T-helper 22 cell (primary cell): ENCODE results near the gene PSTPIP2.
"Not testable (repeated sequence)": the region's sequence is repeated elsewhere in the genome, so short reads cannot be mapped to it uniquely, and the experiment has no call there.

Experiments
- DNase-seq: peaks from one replicate; pipeline ENCODE4 v3.0.0-alpha.2; 2020; ENCODE audit warnings: low read depth

The PSTPIP2 gene, protein sequence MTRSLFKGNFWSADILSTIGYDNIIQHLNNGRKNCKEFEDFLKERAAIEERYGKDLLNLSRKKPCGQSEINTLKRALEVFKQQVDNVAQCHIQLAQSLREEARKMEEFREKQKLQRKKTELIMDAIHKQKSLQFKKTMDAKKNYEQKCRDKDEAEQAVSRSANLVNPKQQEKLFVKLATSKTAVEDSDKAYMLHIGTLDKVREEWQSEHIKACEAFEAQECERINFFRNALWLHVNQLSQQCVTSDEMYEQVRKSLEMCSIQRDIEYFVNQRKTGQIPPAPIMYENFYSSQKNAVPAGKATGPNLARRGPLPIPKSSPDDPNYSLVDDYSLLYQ

DNA sequence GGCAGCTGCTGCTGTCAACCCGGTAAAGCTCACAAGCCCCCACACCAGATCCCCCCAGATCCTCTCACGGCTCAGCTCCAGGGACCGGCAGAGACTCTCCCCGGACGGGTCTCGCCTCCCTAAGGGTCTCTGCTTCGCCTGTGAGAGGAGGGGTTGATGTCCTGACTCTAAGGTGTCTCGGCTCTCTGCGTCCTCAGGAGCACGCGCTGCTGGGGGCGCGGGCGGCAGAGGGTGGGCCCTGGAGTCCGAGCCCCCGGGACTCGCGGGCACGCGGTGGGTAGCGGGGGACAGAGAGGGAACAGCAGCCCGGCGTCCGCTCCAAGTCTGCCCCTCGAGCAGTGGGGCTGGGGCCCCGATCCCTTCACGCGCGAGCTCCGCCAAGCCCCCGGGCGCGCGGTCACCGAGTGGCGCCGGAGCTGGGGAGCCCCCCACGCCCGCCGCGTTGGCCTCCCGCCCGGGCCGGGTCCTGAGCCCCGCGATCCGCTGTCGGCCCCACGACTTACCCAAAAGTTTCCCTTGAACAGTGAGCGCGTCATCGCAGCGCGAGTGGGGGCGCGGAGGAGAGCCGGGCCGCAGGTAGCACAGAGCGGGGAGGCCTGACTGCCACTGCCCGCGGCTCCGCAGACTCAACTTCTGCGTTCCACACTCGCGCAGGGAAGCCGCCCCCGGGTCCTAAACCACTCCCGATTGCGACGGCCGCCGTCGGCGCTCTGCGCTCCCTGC lies at the start of gene PSTPIP2:
Gene PSTPIP2 (minus strand): TSS at position 608 of the 723 bp plus-strand sequence. CDS start 72 bp downstream, at position 536.
- peak; percentile 31 for DNase-seq

DNA sequence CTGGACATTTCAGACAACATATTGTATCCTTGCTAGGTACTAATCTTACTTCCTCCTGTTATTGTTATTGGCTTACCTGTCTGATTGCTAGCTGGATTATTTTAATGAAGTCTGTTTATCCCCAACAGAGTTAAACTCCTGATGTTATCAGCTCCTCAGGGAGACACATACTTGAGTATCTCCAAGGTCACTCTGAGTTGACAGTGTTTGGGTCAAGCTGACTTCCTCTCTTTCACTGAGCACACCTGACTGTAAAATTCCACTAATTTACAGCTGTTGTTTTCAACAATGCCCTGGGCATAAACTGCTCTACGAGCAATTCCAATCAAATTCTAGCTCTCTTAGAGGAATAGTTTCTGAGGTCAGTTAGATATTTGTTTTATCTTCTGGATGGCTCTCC lies 41.7 kb upstream of the PSTPIP2 start:
- DNase-seq = no peak

DNA sequence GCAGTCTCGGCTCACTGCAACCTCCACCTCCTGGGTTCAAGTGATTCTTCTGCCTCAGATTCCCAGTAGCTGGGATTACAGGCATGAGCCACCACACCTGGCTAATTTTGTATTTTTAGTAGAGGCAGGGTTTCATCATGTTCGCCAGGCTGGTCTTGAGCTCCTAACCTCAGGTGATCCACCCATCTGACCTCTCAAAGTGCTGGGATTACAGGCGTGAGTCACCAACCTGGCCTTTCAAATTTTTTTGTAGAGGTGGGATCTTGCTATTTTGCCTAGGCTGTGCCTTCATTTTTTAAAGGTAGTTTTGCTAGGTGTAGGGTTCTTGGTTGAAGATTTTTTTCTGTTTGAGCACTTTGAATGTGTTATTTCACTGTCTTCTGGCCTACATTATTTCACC lies 38.3 kb upstream of the PSTPIP2 start:
- no peak for DNase-seq

DNA sequence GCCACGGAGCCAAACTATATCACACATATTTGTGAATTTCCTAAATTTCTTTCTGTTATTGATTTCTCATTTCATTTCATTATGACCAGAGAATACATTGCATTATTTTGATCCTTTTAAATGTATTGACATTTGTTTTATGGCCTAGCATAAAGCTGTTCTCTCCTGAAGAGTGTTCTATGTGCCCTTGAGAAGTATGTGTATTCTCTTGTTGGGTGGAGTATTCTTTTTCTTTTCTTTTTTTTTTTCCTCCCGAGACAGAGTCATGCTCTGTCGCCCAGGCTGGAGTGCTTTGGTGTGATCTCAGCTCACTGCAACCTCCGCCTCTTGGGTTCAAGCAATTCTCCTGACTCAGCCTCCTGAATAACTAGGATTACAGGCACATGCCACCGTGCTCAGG lies 37.3 kb upstream of the PSTPIP2 start:
- DNase-seq = no peak

DNA sequence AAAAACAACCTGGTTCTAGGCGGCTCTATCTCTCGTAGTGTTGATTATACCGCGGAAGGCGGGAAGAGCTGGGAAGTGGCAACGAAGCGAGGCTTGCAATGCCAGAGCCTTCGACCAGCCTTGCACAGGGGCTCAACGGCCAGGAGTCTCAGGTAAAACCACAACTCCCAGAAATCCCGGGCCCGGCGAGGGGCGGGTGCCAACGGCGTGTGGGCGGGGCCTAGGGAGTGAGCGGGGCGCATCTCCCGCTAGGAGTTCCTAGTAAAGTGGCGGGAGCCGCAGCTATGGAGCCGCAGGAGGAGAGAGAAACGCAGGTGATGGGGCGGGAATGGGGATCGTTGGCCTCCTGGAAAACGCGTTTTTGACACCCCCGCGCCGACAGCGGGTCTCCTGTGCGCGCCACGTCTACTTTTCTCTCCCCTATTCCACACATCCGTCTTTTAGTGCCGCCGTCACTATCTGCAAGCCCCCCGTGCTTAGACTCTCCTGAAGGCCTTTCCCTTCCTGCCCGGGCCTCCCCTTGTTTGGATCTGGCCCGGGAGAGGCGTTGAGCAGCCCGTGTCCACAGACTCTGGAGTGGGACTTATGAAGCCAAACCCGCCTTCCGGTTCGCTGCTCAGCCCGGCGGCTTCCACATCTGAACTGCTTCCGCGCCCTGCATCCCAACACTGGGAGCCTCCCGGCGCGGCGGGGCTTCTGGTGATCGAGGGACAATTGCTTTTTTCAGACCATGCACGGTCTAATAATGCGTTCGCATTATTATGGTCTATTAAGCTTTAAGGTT lies 32.3 kb upstream of the PSTPIP2 start, which contains the start of gene HAUS1:
Gene HAUS1 (plus strand): TSS at position 258 of the 784 bp plus-strand sequence. CDS start 27 bp downstream, at position 285.
- peak; percentile 71 for DNase-seq

DNA sequence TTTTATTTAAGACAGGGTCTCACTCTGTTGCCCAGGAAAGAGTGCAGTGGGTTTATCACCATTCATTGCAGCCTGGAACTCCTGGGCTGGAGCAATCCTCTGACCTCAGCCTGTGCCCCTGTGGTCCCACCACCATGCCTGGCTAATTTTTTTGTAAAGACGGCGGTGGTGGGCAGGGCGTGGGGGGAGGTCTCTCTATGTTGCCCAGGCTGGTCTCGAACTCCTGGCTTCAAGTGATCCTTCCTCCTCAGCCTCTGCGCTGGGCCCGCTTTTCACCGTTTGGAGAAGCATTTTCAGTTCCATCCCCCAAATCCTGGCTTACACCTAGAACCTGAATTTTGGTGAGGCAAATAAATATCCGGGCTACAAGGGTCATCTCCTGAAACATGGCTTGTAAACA lies 27.4 kb upstream of the PSTPIP2 start:
- no peak for DNase-seq

DNA sequence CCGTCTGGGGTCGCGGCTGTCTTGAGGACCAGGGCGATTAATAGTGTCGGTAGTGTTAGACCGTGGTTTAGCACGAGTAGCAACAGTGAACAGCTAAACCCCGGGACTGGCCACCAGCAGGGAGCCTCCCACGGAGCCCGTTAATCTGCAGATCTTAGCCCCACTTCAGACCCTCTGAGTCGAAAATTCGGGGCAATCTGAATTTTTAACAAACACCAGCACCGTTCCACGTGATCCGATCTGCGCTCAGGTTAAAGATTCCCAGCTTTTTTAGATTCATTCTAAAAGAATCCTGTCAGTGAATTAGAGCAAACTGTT lies 26.5 kb upstream of the PSTPIP2 start:
- no peak for DNase-seq

DNA sequence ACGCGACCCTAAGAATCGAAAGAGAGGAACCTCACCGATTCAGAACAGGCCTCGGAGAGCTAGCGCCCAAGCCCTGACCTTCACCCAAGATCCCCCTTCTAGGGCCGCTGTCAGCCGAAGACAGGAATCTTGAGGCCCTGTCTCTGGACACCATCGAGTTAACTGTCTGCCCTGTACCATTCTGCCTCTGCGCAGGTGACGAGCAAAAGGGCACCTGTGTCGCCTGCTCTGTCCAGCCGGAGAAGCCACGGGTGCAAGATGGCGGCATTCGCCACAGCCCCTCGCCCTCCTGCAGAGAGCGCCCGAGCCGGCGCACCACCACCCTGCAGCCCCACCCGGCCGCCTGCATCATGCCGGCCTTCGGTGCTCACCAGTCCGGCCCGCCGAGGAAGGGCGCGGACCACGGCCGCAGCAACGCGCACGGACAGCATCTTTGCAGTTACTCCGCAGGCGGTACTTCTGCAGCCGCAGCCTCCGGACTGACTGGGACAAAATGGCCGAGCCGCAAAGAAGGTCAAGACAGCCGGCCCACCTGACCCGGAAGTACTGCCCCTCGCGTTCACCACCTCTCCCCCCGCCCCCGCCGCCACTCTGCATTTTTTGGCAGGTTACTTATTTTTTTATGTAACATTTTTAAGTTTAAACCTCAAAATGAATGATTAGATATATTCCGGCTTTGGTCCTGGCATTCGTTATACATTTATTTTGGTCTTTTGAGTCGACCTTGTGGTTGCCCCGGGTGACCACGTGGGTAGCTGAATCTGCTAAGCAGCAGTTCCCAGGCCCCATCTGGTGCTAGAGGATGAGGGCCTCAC lies 25.9 kb upstream of the PSTPIP2 start, which contains the start of gene ATP5F1A:
Gene ATP5F1A (minus strand): TSS at position 496 of the 815 bp plus-strand sequence. CDS start 65 bp downstream, at position 431.
- DNase-seq = peak; percentile 68

DNA sequence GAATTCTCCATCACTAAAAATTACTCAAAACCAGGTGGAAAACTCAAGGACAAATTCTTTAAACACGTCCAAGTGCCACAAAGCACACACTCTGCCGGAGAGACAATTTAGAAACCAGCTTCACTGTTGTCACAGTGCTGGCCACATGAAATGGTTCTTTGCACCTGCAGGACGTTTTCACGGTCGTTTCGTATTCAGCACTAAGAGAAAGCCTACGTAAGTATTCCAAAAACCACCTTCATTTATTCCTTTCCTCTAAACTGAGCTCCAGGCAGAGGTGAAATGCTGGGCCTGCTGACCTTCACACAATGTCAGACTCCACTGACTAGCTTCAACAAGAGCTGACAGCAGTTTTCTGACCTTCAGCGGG lies 25.4 kb upstream of the PSTPIP2 start:
- no peak for DNase-seq

DNA sequence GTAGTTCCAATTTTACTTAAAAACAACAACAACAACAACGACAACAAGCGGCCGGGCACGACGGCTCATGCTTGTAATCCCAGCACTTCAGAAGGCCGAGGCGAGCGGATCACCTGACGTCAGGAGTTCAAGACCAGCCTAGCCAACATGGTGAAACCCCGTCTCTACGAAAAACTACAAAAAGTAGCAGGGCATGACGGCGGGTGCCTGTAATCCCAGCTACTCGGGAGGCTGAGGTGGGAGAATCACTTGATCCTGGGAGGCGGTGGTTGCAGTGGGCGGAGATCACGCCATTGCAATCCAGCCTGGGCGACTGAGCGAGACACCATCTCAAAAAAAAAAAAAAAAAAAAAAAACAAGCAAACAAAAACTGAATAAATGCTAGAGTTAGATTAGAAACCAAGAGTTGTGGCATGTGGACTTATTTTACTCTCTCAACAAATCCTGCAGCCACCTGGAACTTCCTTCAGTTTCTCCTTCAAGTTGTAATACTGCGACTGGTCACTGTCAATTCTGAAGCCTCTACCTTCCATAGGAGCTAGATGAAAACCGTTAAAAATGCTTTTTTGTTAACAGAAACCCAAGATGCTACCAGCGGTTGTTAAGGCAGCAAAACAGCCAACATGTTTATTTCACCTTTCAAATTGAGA lies 24.7 kb upstream of the PSTPIP2 start:
- DNase-seq = no peak

DNA sequence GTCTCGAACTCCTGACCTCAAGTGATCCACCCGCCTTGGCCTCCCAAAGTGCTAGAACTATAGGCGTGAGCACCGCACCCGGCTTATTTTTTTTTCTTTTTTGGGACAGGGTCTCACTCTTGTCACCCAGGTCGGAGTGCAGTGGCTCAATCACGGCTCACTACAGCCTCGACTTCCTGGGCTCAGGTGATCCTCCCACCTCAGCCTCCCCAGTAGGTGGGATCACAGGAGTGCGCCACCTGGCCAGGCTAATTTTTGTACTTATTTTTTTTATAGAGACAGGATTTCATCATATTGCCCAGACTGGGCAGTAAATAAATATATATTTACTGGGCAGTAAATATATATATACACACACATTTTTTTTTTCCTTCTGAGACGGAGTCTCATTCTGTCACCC lies 23.5 kb upstream of the PSTPIP2 start:
- no peak for DNase-seq

DNA sequence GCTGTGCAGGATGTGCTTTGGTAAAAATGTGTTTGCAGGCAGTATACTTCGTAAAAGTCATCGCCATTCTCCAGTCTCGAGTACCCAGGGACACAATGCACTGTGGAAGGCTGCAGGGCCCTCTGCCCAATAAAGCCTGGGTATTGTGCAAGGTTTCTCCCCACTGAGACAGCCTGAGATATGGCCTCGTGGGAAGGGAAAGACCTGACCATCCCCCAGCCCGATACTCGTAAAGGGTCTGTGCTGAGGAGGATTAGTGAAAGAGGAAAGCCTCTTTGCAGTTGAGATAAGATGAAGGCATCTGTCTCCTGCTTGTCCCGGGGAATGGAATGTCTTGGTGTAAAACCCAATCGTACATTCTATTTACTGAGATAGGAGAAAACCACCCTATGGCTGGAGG lies 16.4 kb upstream of the PSTPIP2 start:
- DNase-seq = not testable (repeated sequence)

DNA sequence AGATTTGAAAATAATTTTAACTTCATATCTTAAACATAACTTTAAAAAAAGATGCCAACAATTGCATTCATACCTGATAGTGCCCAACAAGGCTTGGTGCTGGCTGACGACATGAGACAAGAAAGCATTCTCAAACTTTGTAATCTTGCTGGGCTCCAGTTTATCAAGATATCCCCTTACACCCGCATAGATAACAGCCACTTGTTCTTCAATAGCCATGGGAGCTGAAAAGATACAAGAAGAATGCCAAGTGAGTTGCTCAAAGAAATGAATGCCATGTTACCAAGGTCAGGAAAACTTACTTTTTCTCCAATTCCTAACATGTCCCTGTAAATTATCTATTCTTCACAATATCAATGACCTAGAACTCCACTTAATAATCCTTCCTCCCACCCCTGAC lies 12.4 kb upstream of the PSTPIP2 start:
- DNase-seq = no peak

DNA sequence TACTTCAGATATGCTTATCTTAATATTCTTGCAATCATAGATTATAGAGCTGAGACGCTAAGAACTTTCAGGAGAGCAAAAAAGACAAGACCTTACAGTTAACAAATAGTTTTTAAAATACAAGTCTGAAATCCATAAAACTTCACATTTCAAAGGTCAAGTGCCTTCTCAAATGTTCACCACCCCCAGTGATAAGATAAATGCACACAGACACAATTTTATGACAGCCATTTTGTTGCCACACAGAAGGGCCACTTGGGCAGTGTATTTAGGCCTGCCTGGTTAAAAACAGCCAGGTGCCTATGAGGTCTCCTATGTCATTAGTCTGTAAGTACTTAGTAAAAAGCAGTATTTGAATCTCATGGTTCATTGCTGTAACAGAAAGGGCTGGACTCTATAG lies 8.1 kb upstream of the PSTPIP2 start:
- no peak for DNase-seq

DNA sequence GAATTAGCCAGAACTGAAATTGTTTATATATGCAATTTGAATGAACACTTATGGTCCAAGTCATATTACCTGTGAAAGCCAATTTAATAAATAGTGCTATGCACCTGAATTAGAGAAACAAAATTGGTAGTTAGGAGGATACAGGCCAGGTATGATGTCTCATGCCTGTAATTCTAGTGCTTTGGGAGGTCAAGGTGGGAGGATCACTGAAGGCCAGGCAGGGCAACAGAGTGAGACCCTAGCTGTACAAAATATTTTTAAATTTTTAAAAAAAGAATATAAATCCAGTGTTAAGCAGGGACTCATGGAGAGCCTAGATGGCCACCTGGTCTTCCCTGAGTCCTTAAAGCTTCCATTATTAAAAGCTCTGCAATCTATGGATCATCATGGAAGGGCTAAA lies 7.3 kb upstream of the PSTPIP2 start:
- DNase-seq = no peak

DNA sequence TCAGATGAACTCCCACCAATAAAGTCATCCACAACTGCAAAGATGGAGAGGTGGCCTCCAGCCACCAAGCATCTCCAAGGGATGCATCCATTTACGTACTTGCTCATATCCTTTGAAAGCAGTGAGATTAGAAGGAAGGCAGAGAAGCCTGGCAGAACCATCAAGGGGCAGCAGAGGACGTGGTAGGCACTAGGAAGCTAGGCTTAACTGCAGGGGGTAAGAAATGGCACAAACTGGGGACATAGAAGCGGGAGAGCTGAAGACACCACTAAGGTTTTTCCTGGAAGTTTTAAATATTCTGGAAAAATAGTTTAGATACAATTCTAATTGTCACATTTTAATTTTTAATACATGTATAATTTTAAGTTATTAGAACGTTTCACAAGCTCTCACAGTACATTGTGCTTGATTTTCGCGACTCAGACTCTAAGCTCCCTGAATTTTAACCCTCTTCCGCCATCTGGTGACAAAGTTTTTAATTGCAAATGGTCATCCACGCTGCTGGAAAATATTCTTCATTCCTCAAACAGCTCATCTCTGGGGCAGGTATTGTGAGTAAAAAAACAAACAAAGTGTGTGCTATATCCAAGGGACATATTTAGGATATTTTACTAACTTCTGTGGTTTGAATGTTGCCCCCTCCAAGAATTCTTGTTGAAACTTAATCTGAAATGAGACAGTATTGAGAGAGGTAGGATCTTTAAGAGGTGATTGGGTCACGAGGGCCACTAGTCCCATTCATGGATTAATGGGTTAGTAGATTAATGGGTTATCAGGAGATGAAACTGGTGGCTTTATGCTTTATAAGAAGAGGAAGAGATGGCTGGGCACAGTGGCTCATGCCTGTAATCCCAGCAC lies 1.6 kb upstream of the PSTPIP2 start:
- no peak for DNase-seq

DNA sequence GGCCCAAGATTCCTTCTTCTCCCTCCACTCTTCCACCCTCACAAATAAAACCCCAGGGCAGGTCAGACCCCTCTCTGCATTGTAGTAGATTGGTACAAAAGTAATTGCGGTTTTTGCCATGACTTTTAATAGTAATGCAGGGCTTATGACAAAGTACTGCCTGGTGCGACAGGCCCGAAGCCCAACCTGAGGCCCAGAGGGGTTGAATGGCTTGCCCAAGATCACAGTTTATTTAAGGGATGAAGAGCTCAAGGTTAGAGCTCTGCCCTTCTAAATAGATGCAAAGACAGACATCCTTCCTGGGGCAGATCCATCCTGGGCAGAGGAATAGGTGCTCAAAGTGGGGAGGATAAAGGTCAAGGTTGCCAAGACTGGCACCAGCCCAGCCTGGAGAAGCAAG lies 899 bp upstream of the PSTPIP2 start:
- DNase-seq = no peak

DNA sequence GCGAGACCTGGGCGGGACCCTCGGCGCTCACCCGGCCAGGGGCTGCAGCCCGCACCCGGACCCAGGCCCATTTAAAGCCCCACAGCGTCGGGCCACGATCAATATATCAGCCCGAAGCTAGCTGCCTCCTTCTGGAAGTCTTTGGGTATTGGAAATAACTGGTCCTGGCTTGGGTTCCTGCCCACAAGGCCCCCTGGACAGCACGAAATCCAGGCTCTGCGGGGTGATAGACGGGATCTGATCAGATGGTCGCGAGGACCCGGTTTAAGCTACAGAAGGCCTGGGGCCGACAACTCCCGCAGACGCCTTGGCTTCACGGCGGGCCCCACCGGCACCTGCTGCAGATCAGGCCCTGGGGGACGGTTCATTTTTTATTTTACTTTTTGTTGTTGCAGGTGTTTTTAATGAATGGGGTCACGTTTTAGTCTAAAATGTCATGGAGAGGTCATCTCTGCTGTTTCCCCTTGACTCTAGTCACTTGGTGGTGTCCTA lies 362 bp upstream of the PSTPIP2 start:
- DNase-seq = no peak

DNA sequence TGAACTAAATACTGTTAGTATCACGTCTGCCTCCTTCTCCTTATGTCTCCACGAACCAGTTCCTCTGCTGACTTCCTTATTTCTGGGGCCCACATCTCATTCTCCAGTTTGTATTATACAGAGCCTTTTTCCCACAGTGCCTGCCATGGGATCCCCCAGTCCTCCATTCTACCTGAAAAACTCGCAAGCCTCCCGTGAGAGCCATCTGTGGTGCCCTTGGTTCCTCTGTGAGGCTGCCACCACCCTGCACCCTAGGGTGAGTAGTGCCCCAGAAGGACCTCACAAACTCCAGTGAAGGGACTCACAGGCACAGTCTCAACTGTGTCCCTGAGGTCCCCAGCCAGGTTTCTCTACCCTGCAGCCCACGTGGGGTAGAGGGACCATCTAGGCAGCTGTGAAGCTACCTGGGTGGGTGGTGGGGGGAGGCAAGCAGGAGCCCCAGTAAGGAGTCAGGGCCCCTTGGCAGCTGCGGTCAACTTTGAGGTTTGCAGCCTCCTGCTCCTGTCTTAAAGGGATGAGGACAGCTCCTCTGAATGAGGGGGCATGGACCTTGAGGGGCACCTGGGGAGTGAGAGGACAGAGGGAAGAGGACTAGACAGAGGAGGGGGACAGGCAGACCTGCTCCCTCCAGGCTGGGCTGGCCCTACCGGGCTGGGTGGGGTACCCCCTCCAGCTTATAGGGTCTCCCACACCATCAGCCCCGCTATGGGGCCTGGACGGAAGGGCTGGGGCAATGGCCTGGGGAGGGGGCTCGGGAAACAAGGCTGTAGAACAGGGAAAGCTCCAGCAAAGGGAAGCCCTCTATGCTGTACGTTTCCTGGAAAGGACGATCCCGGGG lies 1.0 kb downstream of the PSTPIP2 start:
- no peak for DNase-seq
